ENCODE measurements around the gene METTL26.
"Not testable (repeated sequence)": the region's sequence is repeated elsewhere in the genome, so short reads cannot be mapped to it uniquely, and the experiment has no call there.

METTL26 gene

GRCh38 chr16:603933-604332 is 32.2 kb downstream of the METTL26 start:
- H3K36me3 ChIP-seq, result peaks cover 0 to 19% (median 4%) of the 10 kb centered on the region in 3 donors
- no peaks in the 10 kb centered on the region for H3K4me1 ChIP-seq
- TF ChIP-seq CTCF (IDR thresholded peaks at IDR 0.05), result no peak
- intact Hi-C loops (cut with DNase I; ENCODE audit: low total_unique reads), result no loop called here
- H3K9me3 ChIP-seq, result no peaks in the 10 kb centered on the region
- no peak overlapping the region for H3K4me3 ChIP-seq
- DNase-seq, result no peak
- H3K27ac ChIP-seq, result no peak overlapping the region
- no peaks in the 10 kb centered on the region for H3K27me3 ChIP-seq

GRCh38 chr16:600781-601180 is 35.3 kb downstream of the METTL26 start:
- Histone ChIP-seq H3K27me3 (no peaks in the 10 kb centered on the region), H3K9me3 (no peaks in the 10 kb centered on the region), H3K4me3 (no peak overlapping the region), H3K27ac (no peak overlapping the region), H3K4me1 (peaks cover 0 to 5% (median 0%) of the 10 kb centered on the region in 4 donors), H3K36me3 (peaks cover 0 to 37% (median 9%) of the 10 kb centered on the region in 3 donors)
- TF ChIP-seq CTCF (IDR thresholded peaks at IDR 0.05), result no peak
- intact Hi-C loops (cut with DNase I; ENCODE audit: low total_unique reads), result no loop called here
- no peak for DNase-seq

- Histone ChIP-seq H3K4me1 (peaks cover 0 to 12% (median 0%) of the 10 kb centered on the region in 4 donors), H3K27me3 (no peaks in the 10 kb centered on the region), H3K9me3 (no peaks in the 10 kb centered on the region), H3K27ac (no peak overlapping the region), H3K36me3 (peaks cover 0 to 39% (median 9%) of the 10 kb centered on the region in 3 donors), H3K4me3 (no peak overlapping the region)
- no peak for DNase-seq
- intact Hi-C loops (cut with DNase I; ENCODE audit: low total_unique reads), result no loop called here
- TF ChIP-seq CTCF (IDR thresholded peaks at IDR 0.05), result no peak
Observed at GRCh38 chr16:598823-599739, 37.0 kb downstream of the METTL26 start.

- H3K4me3 ChIP-seq; H3K27ac ChIP-seq; DNase-seq; H3K27me3 ChIP-seq; intact Hi-C loops (cut with DNase I; ENCODE audit: low total_unique reads); H3K9me3 ChIP-seq: not testable (repeated sequence)
- Histone ChIP-seq H3K36me3 (peaks cover 0 to 52% (median 9%) of the 10 kb centered on the region in 3 donors), H3K4me1 (peaks cover 0 to 25% (median 6%) of the 10 kb centered on the region in 4 donors)
Observed at GRCh38 chr16:597655-598054, 38.5 kb downstream of the METTL26 start.

- TF ChIP-seq CTCF (IDR thresholded peaks at IDR 0.05), result no peak
- peaks cover 0 to 52% (median 9%) of the 10 kb centered on the region in 3 donors for H3K36me3 ChIP-seq
- intact Hi-C loops (cut with DNase I; ENCODE audit: low total_unique reads), result no loop called here
- no peak overlapping the region for H3K27ac ChIP-seq
- no peaks in the 10 kb centered on the region for H3K9me3 ChIP-seq
- H3K4me3 ChIP-seq, result no peak overlapping the region
- peaks cover 0 to 34% (median 15%) of the 10 kb centered on the region in 4 donors for H3K4me1 ChIP-seq
- no peaks in the 10 kb centered on the region for H3K27me3 ChIP-seq
- no peak for DNase-seq
Observed at GRCh38 chr16:596736-597060, 39.4 kb downstream of the METTL26 start.

GRCh38 chr16:595942-596735 is 40.0 kb downstream of the METTL26 start:
- TF ChIP-seq CTCF (IDR thresholded peaks at IDR 0.05), result no peak
- peaks cover 0 to 40% (median 18%) of the 10 kb centered on the region in 4 donors for H3K4me1 ChIP-seq
- no peak overlapping the region for H3K27ac ChIP-seq

More at GRCh38 chr16:595942-596735, 40.0 kb downstream of the METTL26 start:
- intact Hi-C loops (cut with DNase I; ENCODE audit: low total_unique reads), result no loop called here
- peaks cover 0 to 51% (median 9%) of the 10 kb centered on the region in 3 donors for H3K36me3 ChIP-seq
- H3K9me3 ChIP-seq, result no peaks in the 10 kb centered on the region
- no peaks in the 10 kb centered on the region for H3K27me3 ChIP-seq
- H3K4me3 ChIP-seq, result no peak overlapping the region
- DNase-seq, result no peak
